Neural cell (in vitro differentiated cells): ENCODE data around the gene CFAP45. TPM values are rescaled to one million over a fixed set of nuclear protein-coding genes. Genes with fewer than 3 reads are reported as not detected.

Source experiments
- H2AFZ ChIP-seq: fragments of 200-600, 300-800 bp; sonication (generic), shearing (Covaris generic); 2 replicates; pipeline ENCODE4 v1.6.0; 2014; ENCODE audit warnings: low read depth, mild to moderate bottlenecking, antibody characterized with exemption, low read length, moderate library complexity
- H3F3A ChIP-seq: fragments of 200-600 bp; shearing (Covaris generic); 2 replicates; pipeline ENCODE4 v1.6.1; 2016; ENCODE audit warnings: mild to moderate bottlenecking, moderate library complexity, mixed read lengths, antibody characterized with exemption, low read length; ENCODE audit not compliant: insufficient read depth, poor library complexity, severe bottlenecking
- H3K27ac ChIP-seq: fragments of 200-600, 300-800 bp; sonication (generic), shearing (Covaris generic); 2 replicates; pipeline ENCODE4 v1.5.1; 2014; ENCODE audit warnings: mild to moderate bottlenecking, low read length, moderate library complexity
- H3K27me3 ChIP-seq: fragments of 300-800, 200-600 bp; sonication (generic), shearing (Covaris generic); 2 replicates; pipeline ENCODE4 v1.6.0; 2014; ENCODE audit warnings: mild to moderate bottlenecking, low read depth, low read length, moderate library complexity; ENCODE audit not compliant: insufficient read depth
- H3K36me3 ChIP-seq: fragments of 300-800, 200-600 bp; sonication (generic), shearing (Covaris generic); 2 replicates; pipeline ENCODE4 v1.5.1; 2014; ENCODE audit warnings: mild to moderate bottlenecking, antibody characterized with exemption, low read length, moderate library complexity; ENCODE audit not compliant: insufficient read depth
- H3K4me2 ChIP-seq: fragments of 300-800, 200-600 bp; sonication (generic), shearing (Covaris generic); 2 replicates; pipeline ENCODE4 v1.6.0; 2014; ENCODE audit warnings: mild to moderate bottlenecking, low read length
- H3K4me3 ChIP-seq: fragments of 300-800, 200-600 bp; sonication (generic), shearing (Covaris generic); 2 replicates; pipeline ENCODE4 v1.5.1; 2014; ENCODE audit warnings: mild to moderate bottlenecking, low read length, moderate library complexity
- H3K79me2 ChIP-seq: fragments of 200-600 bp; shearing (Covaris generic); replicated peaks from 2 replicates; pipeline ENCODE4 v1.6.0; 2014; ENCODE audit warnings: mild to moderate bottlenecking, low read length, moderate library complexity; ENCODE audit not compliant: insufficient read depth
- H3K9ac ChIP-seq: fragments of 300-800, 200-600 bp; sonication (generic), shearing (Covaris generic); 2 replicates; pipeline ENCODE4 v1.6.1; 2016; ENCODE audit warnings: mild to moderate bottlenecking, low read length, mixed read lengths
- H3K9me2 ChIP-seq: fragments of 200-600 bp; shearing (Covaris generic); 2 replicates; pipeline ENCODE4 v1.6.1; 2016; ENCODE audit warnings: mild to moderate bottlenecking, low read length, mixed read lengths; ENCODE audit not compliant: insufficient read depth
- H3K9me3 ChIP-seq: fragments of 200-600, 300-800 bp; sonication (generic), shearing (Covaris generic); 2 replicates; pipeline ENCODE4 v1.6.1; 2016; ENCODE audit warnings: mild to moderate bottlenecking, mixed run types, low read length, moderate library complexity, mixed read lengths
- H4K20me1 ChIP-seq: fragments of 200-600 bp; shearing (Covaris generic); 2 replicates; pipeline ENCODE4 v1.6.1; 2016; ENCODE audit warnings: mild to moderate bottlenecking, mixed run types; ENCODE audit not compliant: insufficient read depth
- CTCF ChIP-seq: fragments of 450-650 bp; IDR thresholded peaks from 2 replicates; pipeline ENCODE4 v1.5.1; 2014; ENCODE audit warnings: antibody characterized with exemption, mild to moderate bottlenecking, moderate library complexity; ENCODE audit not compliant: poor library complexity, severe bottlenecking
- EP300 ChIP-seq: fragments of 450-650 bp; conservative IDR thresholded peaks from 2 replicates; pipeline ENCODE4 v1.6.1; 2014; ENCODE audit warnings: antibody characterized with exemption, mild to moderate bottlenecking, moderate library complexity; ENCODE audit not compliant: poor library complexity, severe bottlenecking
- EZH2 ChIP-seq: fragments of 200-600, 300-800 bp; shearing (Covaris generic), sonication (generic); IDR thresholded peaks from 2 replicates; pipeline ENCODE4 v1.6.1; 2014; ENCODE audit warnings: antibody characterized with exemption, low read length, borderline replicate concordance, mild to moderate bottlenecking; ENCODE audit not compliant: insufficient read depth, poor library complexity, severe bottlenecking
- MXI1 ChIP-seq: fragments of 450-650 bp; conservative IDR thresholded peaks from 2 replicates; pipeline ENCODE4 v1.6.1; 2014; ENCODE audit warnings: antibody characterized with exemption, mild to moderate bottlenecking; ENCODE audit not compliant: poor library complexity, severe bottlenecking
- POLR2AphosphoS5 ChIP-seq: IDR thresholded peaks from 2 replicates; pipeline ENCODE4 v1.6.1; 2012
- RAD21 ChIP-seq: fragments of 450-650 bp; conservative IDR thresholded peaks from 2 replicates; pipeline ENCODE4 v1.6.1; 2014; ENCODE audit warnings: antibody characterized with exemption, mild to moderate bottlenecking, moderate library complexity
- REST ChIP-seq: IDR thresholded peaks from 2 replicates; pipeline ENCODE4 v1.6.1; 2012; ENCODE audit warnings: borderline replicate concordance
- SMC3 ChIP-seq: fragments of 450-650 bp; conservative IDR thresholded peaks from 2 replicates; pipeline ENCODE4 v1.6.1; 2014; ENCODE audit warnings: antibody characterized with exemption, mild to moderate bottlenecking, moderate library complexity; ENCODE audit not compliant: poor library complexity
- TAF1 ChIP-seq: IDR thresholded peaks from 2 replicates; pipeline ENCODE4 v1.6.1; 2012; ENCODE audit warnings: low read depth
- polyA plus RNA-seq: library from polyadenylated mRNA; depleted of rRNA; stranded (reverse); fragments of >200 nt; gene quantifications from 2 replicates; pipeline ENCODE4 v1.2.3, GENCODE V29; 2014

The CFAP45 gene
- polyA plus RNA-seq, 1 donor from 2014 or later = 0.12 TPM

DNA sequence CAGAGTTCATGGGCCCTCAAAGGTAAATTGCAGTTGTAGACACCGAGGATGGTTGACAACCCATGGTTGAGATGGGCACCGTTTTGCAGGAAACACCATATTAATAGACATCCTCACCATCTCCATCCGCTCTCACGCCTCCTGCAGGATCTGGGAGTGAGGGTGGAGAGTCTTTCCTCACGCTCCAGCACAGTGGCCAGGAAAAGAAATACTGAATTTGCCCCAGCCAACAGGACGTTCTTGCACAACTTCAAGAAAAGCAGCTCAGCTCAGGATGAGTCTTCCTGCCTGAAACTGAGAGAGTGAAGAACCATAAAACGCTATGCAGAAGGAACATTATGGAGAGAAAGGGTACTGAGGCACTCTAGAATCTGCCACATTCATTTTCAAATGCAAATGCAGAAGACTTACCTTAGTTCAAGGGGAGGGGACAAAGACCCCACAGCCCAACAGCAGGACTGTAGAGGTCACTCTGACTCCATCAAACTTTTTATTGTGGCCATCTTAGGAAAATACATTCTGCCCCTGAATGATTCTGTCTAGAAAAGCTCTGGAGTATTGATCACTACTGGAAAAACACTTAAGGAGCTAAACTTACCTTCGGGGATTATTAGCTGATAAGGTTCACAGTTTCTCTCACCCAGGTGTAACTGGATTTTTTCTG lies 64.0 kb downstream of the CFAP45 start:
- no peak overlapping the region for H3K4me2 ChIP-seq
- TF ChIP-seq SMC3 (no peak), POLR2AphosphoS5 (no peak), EP300 (no peak), CTCF (no peak), REST (no peak), TAF1 (no peak), MXI1 (no peak), RAD21 (no peak), EZH2 (no peak)
- H3F3A ChIP-seq = no peaks in the 10 kb centered on the region
- no peaks in the 10 kb centered on the region for H3K9me2 ChIP-seq
- H3K27me3 ChIP-seq = peaks cover 83% of the 10 kb centered on the region
- H4K20me1 ChIP-seq = no peaks in the 10 kb centered on the region
- no peaks in the 10 kb centered on the region for H3K36me3 ChIP-seq
- no peak overlapping the region for H3K9ac ChIP-seq
- no peaks in the 10 kb centered on the region for H3K79me2 ChIP-seq
- H3K9me3 ChIP-seq = no peaks in the 10 kb centered on the region
- H2AFZ ChIP-seq = no peak overlapping the region
- H3K4me3 ChIP-seq = no peak overlapping the region
- no peak overlapping the region for H3K27ac ChIP-seq

GRCh38 chr1:159835356-159835755 lies 64.6 kb downstream of the CFAP45 start:
- Histone ChIP-seq H3K79me2 (no peaks in the 10 kb centered on the region), H4K20me1 (no peaks in the 10 kb centered on the region), H3K4me2 (no peak overlapping the region), H3K27me3 (peaks cover 81% of the 10 kb centered on the region), H3K9me3 (no peaks in the 10 kb centered on the region), H3K4me3 (no peak overlapping the region), H3K27ac (no peak overlapping the region), H3K9me2 (no peaks in the 10 kb centered on the region), H3K9ac (no peak overlapping the region), H2AFZ (no peak overlapping the region), H3K36me3 (no peaks in the 10 kb centered on the region), H3F3A (no peaks in the 10 kb centered on the region)
- no peak for TF ChIP-seq EP300
- no peak for TF ChIP-seq SMC3
- no peak for TF ChIP-seq REST
- no peak for TF ChIP-seq EZH2
- TF ChIP-seq TAF1 = no peak
- no peak for TF ChIP-seq POLR2AphosphoS5
- no peak for TF ChIP-seq RAD21
- TF ChIP-seq MXI1 = no peak
- TF ChIP-seq CTCF = no peak
